HEK293 (cell line): ENCODE results near the gene EGFR.
A peak's percentile ranks its signal among the peaks of the same experiment; 100 is the strongest.

ENCODE experiments used
- CTCF ChIA-PET: fragments of 350-600 bp; formaldehyde crosslinking; extraction: SDS; loops from one replicate; lab custom pipeline; 2021; ENCODE audit warnings: antibody characterized with exemption; lab: Yijun Ruan, JAX
- POLR2A ChIA-PET: fragments of 300-600 bp; formaldehyde crosslinking; extraction: SDS; loops from one replicate; lab custom pipeline; 2020; ENCODE audit warnings: antibody characterized with exemption, inconsistent platforms; lab: Yijun Ruan, JAX
- H3K27ac ChIP-seq: fragments of 200-500 bp; sonication (Bioruptor generic); 2 replicates; pipeline ENCODE4 v1.5.1; 2014; ENCODE audit warnings: low read depth, low read length, control low read depth, inconsistent platforms; ENCODE audit errors: extremely low read depth
- H3K36me3 ChIP-seq, 2 experiments: fragments of 200-500 bp in 1 of 2; sonication (Bioruptor generic) in 1 of 2; 1 replicate in 1 of 2; 2 replicates in 1 of 2; pipeline ENCODE4 v1.5.1; 2014 to 2017; ENCODE audit warnings: inconsistent platforms in 2 of 2, low read length in 2 of 2; ENCODE audit not compliant: control insufficient read depth in 2 of 2, insufficient read depth in 1 of 2
- H3K4me1 ChIP-seq: fragments of 200-500 bp; sonication (Bioruptor generic); 2 replicates; pipeline ENCODE4 v1.5.1; 2014; ENCODE audit warnings: mild to moderate bottlenecking, low read length, inconsistent platforms; ENCODE audit not compliant: control insufficient read depth, insufficient read depth
- H3K4me3 ChIP-seq: 2 replicates; pipeline ENCODE4 v1.5.1; 2011; ENCODE audit warnings: low read depth, mild to moderate bottlenecking, control low read depth, low read length, moderate library complexity
- H3K9me3 ChIP-seq: fragments of 200-500 bp; sonication (Bioruptor generic); 2 replicates; pipeline ENCODE4 v1.5.1; 2014; ENCODE audit warnings: low read depth, low read length, inconsistent platforms; ENCODE audit not compliant: control insufficient read depth, insufficient read depth
- IKZF3 ChIP-seq: fragments of 450-650 bp; IDR thresholded peaks from 2 replicates; pipeline ENCODE4 v1.5.0; 2018; ENCODE audit warnings: missing biosample characterization, mild to moderate bottlenecking, missing genetic modification characterization, moderate library complexity
- ZFP69B ChIP-seq: fragments of 450-650 bp; formaldehyde crosslinking; IDR thresholded peaks from 2 replicates; pipeline ENCODE4 v1.5.1; 2016; ENCODE audit warnings: missing biosample characterization, missing genetic modification characterization
- ZNF16 ChIP-seq: fragments of 450-650 bp; formaldehyde crosslinking; IDR thresholded peaks from 2 replicates; pipeline ENCODE4 v1.5.1; 2016; ENCODE audit warnings: low read depth, missing biosample characterization, missing genetic modification characterization
- ZNF184 ChIP-seq: fragments of 450-650 bp; IDR thresholded peaks from 2 replicates; pipeline ENCODE4 v1.5.1; 2018; ENCODE audit warnings: missing biosample characterization, mild to moderate bottlenecking, missing genetic modification characterization
- ZNF211 ChIP-seq: fragments of 450-650 bp; formaldehyde crosslinking; IDR thresholded peaks from 2 replicates; pipeline ENCODE4 v1.5.1; 2016; ENCODE audit warnings: low read depth, missing biosample characterization, missing genetic modification characterization
- ZNF239 ChIP-seq: fragments of 450-650 bp; formaldehyde crosslinking; IDR thresholded peaks from 2 replicates; pipeline ENCODE4 v1.5.1; 2016; ENCODE audit warnings: missing biosample characterization, missing genetic modification characterization
- ZNF488 ChIP-seq: fragments of 450-650 bp; formaldehyde crosslinking; IDR thresholded peaks from 2 replicates; pipeline ENCODE4 v1.5.1; 2016; ENCODE audit warnings: missing biosample characterization, missing genetic modification characterization
- ZNF549 ChIP-seq: fragments of 450-650 bp; IDR thresholded peaks from 2 replicates; pipeline ENCODE4 v1.5.1; 2018; ENCODE audit warnings: missing biosample characterization, missing genetic modification characterization, mild to moderate bottlenecking, inconsistent platforms, moderate library complexity
- ZNF571 ChIP-seq: fragments of 450-650 bp; formaldehyde crosslinking; IDR thresholded peaks from 2 replicates; pipeline ENCODE4 v1.5.0; 2017; ENCODE audit warnings: missing biosample characterization, missing genetic modification characterization
- ZNF585B ChIP-seq: fragments of 450-650 bp; formaldehyde crosslinking; IDR thresholded peaks from 2 replicates; pipeline ENCODE4 v1.5.1; 2016; ENCODE audit warnings: missing biosample characterization, missing genetic modification characterization
- ZNF701 ChIP-seq: fragments of 450-650 bp; formaldehyde crosslinking; IDR thresholded peaks from 2 replicates; pipeline ENCODE4 v1.5.1; 2016; ENCODE audit warnings: missing biosample characterization, missing genetic modification characterization
- TF ChIP-seq, protein P1 (sequence below): fragments of 450-650 bp; formaldehyde crosslinking; IDR thresholded peaks from 2 replicates; pipeline ENCODE4 v1.5.1; 2016; ENCODE audit warnings: missing biosample characterization, missing genetic modification characterization
- TF ChIP-seq, protein P2 (sequence below): fragments of 450-650 bp; formaldehyde crosslinking; IDR thresholded peaks from 2 replicates; pipeline ENCODE4 v1.5.1; 2016; ENCODE audit warnings: missing biosample characterization, missing genetic modification characterization
- TF ChIP-seq, protein P3 (sequence below): fragments of 450-650 bp; formaldehyde crosslinking; IDR thresholded peaks from 2 replicates; pipeline ENCODE4 v1.5.1; 2016; ENCODE audit warnings: missing biosample characterization, missing genetic modification characterization

The EGFR gene

DNA sequence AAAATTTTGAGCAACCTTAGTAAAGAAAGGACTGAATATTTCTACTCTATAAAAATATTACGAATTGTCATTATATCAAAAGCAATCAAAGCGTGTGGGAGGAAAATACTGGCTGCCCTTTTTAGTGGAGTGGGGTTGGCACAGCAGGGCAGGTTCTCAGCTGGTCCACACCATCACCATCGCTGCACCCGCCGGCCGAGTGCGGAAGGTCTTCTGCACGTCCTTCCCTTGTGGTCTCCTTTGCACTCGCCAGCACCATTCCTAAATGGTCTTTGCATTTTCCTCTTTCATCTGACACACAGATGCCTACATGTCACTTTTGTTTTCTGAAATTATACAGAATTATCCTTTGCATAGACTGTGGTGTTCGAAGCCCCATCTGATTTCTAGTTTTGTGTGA is 229.7 kb downstream of the EGFR start:
- Histone ChIP-seq H3K9me3 (no peaks in the 10 kb centered on the region), H3K4me3 (no peak overlapping the region), H3K36me3 (no peaks in the 10 kb centered on the region), H3K27ac (no peak overlapping the region), H3K4me1 (no peaks in the 10 kb centered on the region)
- ChIA-PET POLR2A (no interaction called here), CTCF (interaction anchor here (0.6 to 1.6 kb wide), 2 partner anchors 18 to 460 kb away, joined by 3 to 4 read pairs; no protein-coding TSS in a partner anchor)
- TF ChIP-seq ZNF211 (tag by site-specific recombination) (no peak), ZNF585B (no peak), ZNF239 (no peak)

DNA sequence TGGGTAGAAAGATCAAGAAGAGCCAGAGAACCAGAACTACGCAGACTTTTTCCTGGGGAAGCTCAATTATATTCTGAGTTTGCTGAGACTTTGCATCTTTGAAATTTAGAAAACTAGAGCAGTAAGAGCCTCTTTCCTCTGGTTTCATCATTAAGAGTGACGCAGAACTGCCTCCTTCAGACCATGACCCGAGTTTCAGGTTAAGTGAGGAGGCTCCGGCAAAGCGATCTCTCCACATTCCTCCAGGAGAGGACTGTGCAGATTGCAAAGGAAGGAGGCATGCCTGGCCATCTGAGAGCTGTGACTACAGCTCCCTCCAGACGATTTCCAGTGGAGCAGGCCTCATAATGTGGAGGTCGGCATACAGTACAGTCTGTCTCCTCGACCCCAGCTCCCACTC is 230.5 kb downstream of the EGFR start:
- TF ChIP-seq ZNF571 (tag by site-specific recombination) = no peak
- TF ChIP-seq, protein P1, sequence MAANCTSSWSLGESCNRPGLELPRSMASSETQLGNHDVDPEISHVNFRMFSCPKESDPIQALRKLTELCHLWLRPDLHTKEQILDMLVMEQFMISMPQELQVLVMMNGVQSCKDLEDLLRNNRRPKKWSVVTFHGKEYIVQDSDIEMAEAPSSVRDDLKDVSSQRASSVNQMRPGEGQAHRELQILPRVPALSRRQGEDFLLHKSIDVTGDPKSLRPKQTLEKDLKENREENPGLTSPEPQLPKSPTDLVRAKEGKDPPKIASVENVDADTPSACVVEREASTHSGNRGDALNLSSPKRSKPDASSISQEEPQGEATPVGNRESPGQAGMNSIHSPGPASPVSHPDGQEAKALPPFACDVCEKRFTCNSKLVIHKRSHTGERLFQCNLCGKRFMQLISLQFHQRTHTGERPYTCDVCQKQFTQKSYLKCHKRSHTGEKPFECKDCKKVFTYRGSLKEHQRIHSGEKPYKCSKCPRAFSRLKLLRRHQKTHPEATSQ (tag by site-specific recombination) = no peak
- Histone ChIP-seq H3K9me3 (no peaks in the 10 kb centered on the region), H3K36me3 (no peaks in the 10 kb centered on the region), H3K27ac (no peak overlapping the region), H3K4me1 (no peaks in the 10 kb centered on the region; the same call in 1 of the 2 replicates), H3K4me3 (no peak overlapping the region)
- ChIA-PET POLR2A (no interaction called here), CTCF (interaction anchor here (0.6 to 1.6 kb wide), 5 partner anchors 12 to 461 kb away, joined by 3 to 4 read pairs (median 4); no protein-coding TSS in a partner anchor)

- H3K4me3 ChIP-seq = no peak overlapping the region
- no peaks in the 10 kb centered on the region for H3K36me3 ChIP-seq
- POLR2A ChIA-PET = no interaction called here
- TF ChIP-seq ZNF16 (tag by site-specific recombination) (no peak), IKZF3 (peak; percentile 41; the same call in 1 of the 2 replicates)
- TF ChIP-seq, all 188 proteins: peak for 1
- Histone ChIP-seq H3K4me1 (peaks cover 3% of the 10 kb centered on the region; the same call in 1 of the 2 replicates), H3K9me3 (no peaks in the 10 kb centered on the region), H3K27ac (no peak overlapping the region)
- CTCF ChIA-PET = interaction anchor here (0.5 to 1.2 kb wide), 9 partner anchors 11 to 771 kb away, joined by 3 to 5 read pairs (median 4); no protein-coding TSS in a partner anchor
These were observed 231.5 kb downstream of the EGFR start for GRCh38 chr7:55250313-55250712.

DNA sequence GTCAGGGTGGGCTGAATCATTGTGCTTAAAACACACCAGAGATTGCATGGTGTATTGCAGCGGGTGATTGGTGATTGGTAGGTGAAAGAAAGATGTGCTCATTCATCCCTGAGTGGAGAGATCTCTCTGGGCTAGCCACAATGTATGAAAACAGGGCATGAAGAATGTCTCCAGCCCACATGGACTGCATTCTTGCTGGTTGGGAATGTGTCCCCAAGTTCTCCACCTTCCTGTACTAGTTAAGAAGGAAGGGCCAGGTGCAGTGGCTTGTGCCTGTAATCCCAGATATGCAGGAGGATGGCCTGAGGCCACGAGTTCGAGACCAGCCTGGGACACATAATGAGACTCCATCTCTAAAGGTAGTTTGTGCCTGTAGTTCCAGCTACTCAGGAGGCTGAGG is 232.5 kb downstream of the EGFR start:
- no peak overlapping the region for H3K4me3 ChIP-seq
- H3K4me1 ChIP-seq = peaks cover 6% of the 10 kb centered on the region; the same call in 1 of the 2 replicates
- no peak for TF ChIP-seq ZNF549 (tag by site-specific recombination)
- TF ChIP-seq ZNF184 (tag by site-specific recombination) = no peak
- no peak for TF ChIP-seq ZFP69B (tag by site-specific recombination)
- TF ChIP-seq, protein P2, sequence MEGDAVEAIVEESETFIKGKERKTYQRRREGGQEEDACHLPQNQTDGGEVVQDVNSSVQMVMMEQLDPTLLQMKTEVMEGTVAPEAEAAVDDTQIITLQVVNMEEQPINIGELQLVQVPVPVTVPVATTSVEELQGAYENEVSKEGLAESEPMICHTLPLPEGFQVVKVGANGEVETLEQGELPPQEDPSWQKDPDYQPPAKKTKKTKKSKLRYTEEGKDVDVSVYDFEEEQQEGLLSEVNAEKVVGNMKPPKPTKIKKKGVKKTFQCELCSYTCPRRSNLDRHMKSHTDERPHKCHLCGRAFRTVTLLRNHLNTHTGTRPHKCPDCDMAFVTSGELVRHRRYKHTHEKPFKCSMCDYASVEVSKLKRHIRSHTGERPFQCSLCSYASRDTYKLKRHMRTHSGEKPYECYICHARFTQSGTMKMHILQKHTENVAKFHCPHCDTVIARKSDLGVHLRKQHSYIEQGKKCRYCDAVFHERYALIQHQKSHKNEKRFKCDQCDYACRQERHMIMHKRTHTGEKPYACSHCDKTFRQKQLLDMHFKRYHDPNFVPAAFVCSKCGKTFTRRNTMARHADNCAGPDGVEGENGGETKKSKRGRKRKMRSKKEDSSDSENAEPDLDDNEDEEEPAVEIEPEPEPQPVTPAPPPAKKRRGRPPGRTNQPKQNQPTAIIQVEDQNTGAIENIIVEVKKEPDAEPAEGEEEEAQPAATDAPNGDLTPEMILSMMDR (tag by site-specific recombination) = no peak
- TF ChIP-seq, protein P3, sequence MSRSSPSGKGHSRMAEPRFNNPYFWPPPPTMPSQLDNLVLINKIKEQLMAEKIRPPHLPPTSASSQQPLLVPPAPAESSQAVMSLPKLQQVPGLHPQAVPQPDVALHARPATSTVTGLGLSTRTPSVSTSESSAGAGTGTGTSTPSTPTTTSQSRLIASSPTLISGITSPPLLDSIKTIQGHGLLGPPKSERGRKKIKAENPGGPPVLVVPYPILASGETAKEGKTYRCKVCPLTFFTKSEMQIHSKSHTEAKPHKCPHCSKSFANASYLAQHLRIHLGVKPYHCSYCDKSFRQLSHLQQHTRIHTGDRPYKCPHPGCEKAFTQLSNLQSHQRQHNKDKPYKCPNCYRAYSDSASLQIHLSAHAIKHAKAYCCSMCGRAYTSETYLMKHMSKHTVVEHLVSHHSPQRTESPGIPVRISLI (tag by site-specific recombination) = no peak
- no peak for TF ChIP-seq ZNF488
- no peak for TF ChIP-seq ZNF701 (tag by site-specific recombination)
- H3K9me3 ChIP-seq = no peaks in the 10 kb centered on the region
- H3K27ac ChIP-seq = no peak overlapping the region
- POLR2A ChIA-PET = no interaction called here
- H3K36me3 ChIP-seq = no peaks in the 10 kb centered on the region
- CTCF ChIA-PET = interaction anchor here (0.7 to 5.7 kb wide), 3 partner anchors 8 to 476 kb away, joined by 3 to 141 read pairs (median 87); no protein-coding TSS in a partner anchor
